Sigmoid colon (tissue), 7 donors: ENCODE results near the gene FRMD8. TPM values are rescaled to one million over a fixed set of nuclear protein-coding genes. Genes with fewer than 3 reads are reported as not detected.
"Not testable (repeated sequence)": the region's sequence is repeated elsewhere in the genome, so short reads cannot be mapped to it uniquely, and the experiment has no call there.

Experiments used
- DNase-seq: peaks from one replicate; pipeline ENCODE4 v3.0.0-alpha.2; 2019
- H3K27ac ChIP-seq, 4 donors: fragments of 200-600 bp; sonication (generic); one replicate each; pipeline ENCODE4 v1.5.1; 2016 to 2019; ENCODE audit warnings: mild to moderate bottlenecking in 1 of 4
- H3K27me3 ChIP-seq, 3 donors: fragments of 200-600 bp; sonication (generic); one replicate each; pipeline ENCODE4 v1.5.1; 2019; ENCODE audit warnings: mild to moderate bottlenecking in 1 of 3
- H3K36me3 ChIP-seq, 4 donors: fragments of 200-600 bp; sonication (generic); one replicate each; pipeline ENCODE4 v1.5.1; 2016 to 2019
- H3K4me1 ChIP-seq, 4 donors: fragments of 200-600 bp; sonication (generic); one replicate each; pipeline ENCODE4 v1.5.1; 2017 to 2019
- H3K4me3 ChIP-seq, 4 donors: fragments of 200-600 bp; sonication (generic); one replicate each; pipeline ENCODE4 v1.5.1; 2017 to 2019; ENCODE audit warnings: mild to moderate bottlenecking in 2 of 4, moderate library complexity in 1 of 4
- H3K9me3 ChIP-seq, 4 donors: fragments of 200-600 bp in 3 of 4; sonication (generic) in 3 of 4; one replicate each; pipeline versions ENCODE4 v1.5.1 to v1.6.1; 2013 to 2019
- EP300 ChIP-seq, 4 donors: sonication (generic); formaldehyde crosslinking; IDR thresholded peaks; one replicate each; pipeline ENCODE4 v1.6.1; 2017; ENCODE audit warnings: antibody characterized with exemption in 4 of 4
- POLR2A ChIP-seq, 2 donors: fragments of 450-650 bp; IDR thresholded peaks; one replicate each; pipeline ENCODE4 v1.6.1; 2016; ENCODE audit warnings: antibody characterized with exemption in 2 of 2, mild to moderate bottlenecking in 2 of 2, moderate library complexity in 2 of 2
- POLR2AphosphoS5 ChIP-seq, 4 donors: sonication (generic); formaldehyde crosslinking; IDR thresholded peaks; one replicate each; pipeline ENCODE4 v1.6.1; 2017; ENCODE audit warnings: antibody characterized with exemption in 4 of 4
- WGBS, 2 donors: extraction: QIAGEN DNeasy Blood & Tissue Kit; methylation state at CpG; one replicate each; pipeline ENCODE4 v1.1.7; 2013; 5-methylcytosine and 5-hydroxymethylcytosine counted together
- intact Hi-C: fragments of 100-400 bp; cut with DNase I; formaldehyde crosslinking; loops from one replicate; pipeline ENCODE4 v1.15.1; 2023
- polyA plus RNA-seq, 3 donors: library from polyadenylated mRNA; stranded (reverse); fragments of 200-250 nt; gene quantifications; one replicate each; pipeline ENCODE4 v1.2.3, GENCODE V29; 2013
- total RNA-seq, 4 donors: library from RNA; depleted of rRNA; stranded (reverse); fragments of >200 nt; gene quantifications; one replicate each; pipeline ENCODE4 v1.1.0, GENCODE V29; 2016
- TF ChIP-seq, protein P1 (sequence below), 4 experiments: fragments of 450-650 bp in 3 of 4; fragments of 200-600 bp in 1 of 4; IDR thresholded peaks; one replicate each; pipeline ENCODE4 v1.5.1; 2016 to 2019; ENCODE audit warnings: antibody characterized with exemption in 4 of 4, mild to moderate bottlenecking in 3 of 4, moderate library complexity in 2 of 4
- donor health status: healthy with polysubstance abuse.
- donor health status: Bipolar disorder and iron deficiency.
- donor health status: healthy.

The FRMD8 gene
- total and polyA plus RNA-seq, 7 donors = 10.7 to 29.0 (median 21.6) TPM

DNA sequence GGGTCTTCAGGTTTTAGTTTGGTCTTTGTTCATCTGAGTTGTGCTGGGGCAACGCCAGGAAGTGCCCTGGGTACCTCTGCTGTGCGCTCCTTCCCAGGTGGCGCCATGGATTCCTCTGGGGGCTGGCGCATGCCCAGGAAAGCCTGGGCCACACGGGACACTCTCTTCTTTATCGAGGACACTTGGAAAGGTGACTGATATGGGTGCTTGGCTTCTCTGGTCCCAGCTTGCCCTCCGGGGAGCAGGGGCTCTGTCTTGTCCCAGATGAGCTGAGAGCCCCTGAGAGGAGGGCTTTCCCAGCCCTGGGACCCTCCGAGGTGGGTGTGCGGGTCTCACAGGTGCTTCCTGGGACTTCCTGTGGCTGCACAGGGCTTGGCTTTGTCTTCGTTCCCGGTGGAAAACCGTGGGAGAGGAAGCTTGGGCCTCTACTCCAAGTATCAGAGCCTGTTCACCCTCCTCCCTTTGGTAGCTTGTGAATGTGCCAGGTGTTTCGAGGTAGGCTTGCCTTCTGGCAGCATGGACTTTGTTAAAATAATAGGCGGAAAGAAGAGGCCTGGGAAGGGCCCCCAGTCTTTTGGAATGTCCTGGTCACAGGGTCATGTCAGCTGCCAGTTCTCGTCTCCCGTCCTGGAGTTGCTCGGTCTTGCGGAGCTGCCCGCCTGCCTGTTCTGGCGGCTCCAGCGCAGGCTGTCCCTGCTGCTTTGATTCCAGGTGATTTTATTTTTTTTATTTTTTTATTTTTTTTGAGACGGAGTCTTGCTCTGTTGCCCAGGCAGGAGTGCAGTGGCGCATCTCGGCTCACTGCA is 26.0 kb downstream of the FRMD8 start:
- peak; percentile 62 for DNase-seq
- Histone ChIP-seq H3K4me3 (no peak overlapping the region), H3K27me3 (no peaks in the 10 kb centered on the region), H3K27ac (peak overlapping the region in 1 of 4 donors; percentile 13), H3K36me3 (peaks cover 0 to 47% (median 17%) of the 10 kb centered on the region in 4 donors), H3K9me3 (no peaks in the 10 kb centered on the region), H3K4me1 (peaks cover 0 to 19% (median 18%) of the 10 kb centered on the region in 4 donors)
- 88 to 90% methylated on average over 24 of the region's 24 CpGs for WGBS, 2 donors
- TF ChIP-seq EP300 (IDR thresholded peaks at IDR 0.05) (no peak), POLR2AphosphoS5 (IDR thresholded peaks at IDR 0.05) (no peak), POLR2A (IDR thresholded peaks at IDR 0.05) (no peak)
- TF ChIP-seq, protein P1, sequence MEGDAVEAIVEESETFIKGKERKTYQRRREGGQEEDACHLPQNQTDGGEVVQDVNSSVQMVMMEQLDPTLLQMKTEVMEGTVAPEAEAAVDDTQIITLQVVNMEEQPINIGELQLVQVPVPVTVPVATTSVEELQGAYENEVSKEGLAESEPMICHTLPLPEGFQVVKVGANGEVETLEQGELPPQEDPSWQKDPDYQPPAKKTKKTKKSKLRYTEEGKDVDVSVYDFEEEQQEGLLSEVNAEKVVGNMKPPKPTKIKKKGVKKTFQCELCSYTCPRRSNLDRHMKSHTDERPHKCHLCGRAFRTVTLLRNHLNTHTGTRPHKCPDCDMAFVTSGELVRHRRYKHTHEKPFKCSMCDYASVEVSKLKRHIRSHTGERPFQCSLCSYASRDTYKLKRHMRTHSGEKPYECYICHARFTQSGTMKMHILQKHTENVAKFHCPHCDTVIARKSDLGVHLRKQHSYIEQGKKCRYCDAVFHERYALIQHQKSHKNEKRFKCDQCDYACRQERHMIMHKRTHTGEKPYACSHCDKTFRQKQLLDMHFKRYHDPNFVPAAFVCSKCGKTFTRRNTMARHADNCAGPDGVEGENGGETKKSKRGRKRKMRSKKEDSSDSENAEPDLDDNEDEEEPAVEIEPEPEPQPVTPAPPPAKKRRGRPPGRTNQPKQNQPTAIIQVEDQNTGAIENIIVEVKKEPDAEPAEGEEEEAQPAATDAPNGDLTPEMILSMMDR (IDR thresholded peaks at IDR 0.05) = no peak
- intact Hi-C loops = no loop called here

DNA sequence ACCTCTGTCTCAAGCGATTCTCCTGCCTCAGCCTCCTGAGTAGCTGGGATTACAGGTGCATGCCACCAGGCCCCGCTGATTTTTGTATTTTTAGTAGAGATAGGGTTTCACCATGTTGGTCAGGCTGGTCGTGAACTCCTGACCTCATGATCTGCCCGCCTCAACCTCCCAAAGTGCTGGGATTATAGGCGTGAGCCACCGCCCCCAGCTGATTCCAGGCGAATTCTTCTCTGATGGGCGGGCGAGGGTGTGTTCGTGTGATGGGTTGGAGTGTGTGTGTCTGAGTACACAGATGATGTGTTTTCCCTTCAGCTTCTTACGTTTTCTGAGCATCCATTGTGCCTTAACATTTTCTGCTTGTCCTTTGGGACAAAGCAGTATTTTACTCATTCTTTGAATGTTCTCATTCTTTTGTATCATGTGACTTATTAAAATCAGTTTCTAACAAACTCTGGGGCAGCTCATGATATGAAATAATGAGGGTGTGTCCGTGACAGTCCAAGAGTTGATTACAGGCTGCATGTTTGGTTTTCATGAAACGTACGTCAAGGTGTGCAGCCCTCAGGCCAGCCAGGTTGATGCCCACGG is 26.7 kb downstream of the FRMD8 start:
- H3K9me3 ChIP-seq, H3K27me3 ChIP-seq, intact Hi-C loops, H3K4me3 ChIP-seq: not testable (repeated sequence)
- peak overlapping the region in 1 of 4 donors; percentile 22 for H3K27ac ChIP-seq
- H3K36me3 ChIP-seq = peaks cover 0 to 40% (median 16%) of the 10 kb centered on the region in 4 donors
- H3K4me1 ChIP-seq = peaks cover 0 to 26% (median 25%) of the 10 kb centered on the region in 4 donors
- DNase-seq = peak; percentile 51
- WGBS, 2 donors = 73 to 87% methylated on average over 15 of the region's 15 CpGs

DNA sequence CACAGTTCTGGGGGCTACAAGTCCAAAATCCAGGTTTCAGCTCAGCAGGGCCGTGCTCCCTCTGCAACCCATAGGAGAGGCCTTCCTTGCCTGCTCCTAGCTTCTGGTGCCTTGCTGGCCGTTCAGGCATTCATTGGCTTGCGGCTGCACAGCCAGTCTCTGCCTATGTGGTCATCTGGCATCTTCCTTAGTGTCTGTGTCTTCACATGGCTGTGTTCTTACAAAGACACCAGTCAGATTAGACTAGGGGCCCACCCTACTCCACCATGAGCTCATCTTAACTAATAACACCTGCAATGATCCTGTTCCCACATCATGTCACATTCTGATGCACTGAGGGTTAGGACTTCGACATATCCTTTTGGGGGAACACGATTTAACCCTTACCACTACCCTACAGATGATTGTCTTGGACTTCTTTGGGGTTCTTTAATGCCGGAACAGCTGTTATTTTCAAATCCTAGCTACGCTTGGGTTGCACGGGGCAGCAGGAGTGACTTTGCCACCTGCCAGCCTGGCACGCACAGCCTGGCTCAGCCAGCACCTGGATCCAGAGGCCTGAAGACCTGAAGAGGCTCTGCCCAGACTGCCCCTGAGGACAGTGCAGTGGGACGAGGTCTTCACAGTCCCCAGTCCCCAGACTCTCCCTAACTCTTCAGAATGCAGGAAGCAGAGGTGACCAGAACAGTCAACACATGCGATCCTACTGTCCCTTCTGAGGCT is 28.5 kb downstream of the FRMD8 start:
- peaks cover 0 to 43% (median 42%) of the 10 kb centered on the region in 4 donors for H3K4me1 ChIP-seq
- 85 to 89% methylated on average over 11 of the region's 11 CpGs for WGBS, 2 donors
- intact Hi-C loops = no loop called here
- H3K4me3 ChIP-seq = no peak overlapping the region
- no peaks in the 10 kb centered on the region for H3K9me3 ChIP-seq
- DNase-seq = peak; percentile 62
- H3K27me3 ChIP-seq = no peaks in the 10 kb centered on the region
- H3K27ac ChIP-seq = no peak overlapping the region
- TF ChIP-seq EP300 (IDR thresholded peaks at IDR 0.05) = no peak
- TF ChIP-seq POLR2A (IDR thresholded peaks at IDR 0.05) = no peak
- peaks cover 0 to 24% (median 11%) of the 10 kb centered on the region in 4 donors for H3K36me3 ChIP-seq

DNA sequence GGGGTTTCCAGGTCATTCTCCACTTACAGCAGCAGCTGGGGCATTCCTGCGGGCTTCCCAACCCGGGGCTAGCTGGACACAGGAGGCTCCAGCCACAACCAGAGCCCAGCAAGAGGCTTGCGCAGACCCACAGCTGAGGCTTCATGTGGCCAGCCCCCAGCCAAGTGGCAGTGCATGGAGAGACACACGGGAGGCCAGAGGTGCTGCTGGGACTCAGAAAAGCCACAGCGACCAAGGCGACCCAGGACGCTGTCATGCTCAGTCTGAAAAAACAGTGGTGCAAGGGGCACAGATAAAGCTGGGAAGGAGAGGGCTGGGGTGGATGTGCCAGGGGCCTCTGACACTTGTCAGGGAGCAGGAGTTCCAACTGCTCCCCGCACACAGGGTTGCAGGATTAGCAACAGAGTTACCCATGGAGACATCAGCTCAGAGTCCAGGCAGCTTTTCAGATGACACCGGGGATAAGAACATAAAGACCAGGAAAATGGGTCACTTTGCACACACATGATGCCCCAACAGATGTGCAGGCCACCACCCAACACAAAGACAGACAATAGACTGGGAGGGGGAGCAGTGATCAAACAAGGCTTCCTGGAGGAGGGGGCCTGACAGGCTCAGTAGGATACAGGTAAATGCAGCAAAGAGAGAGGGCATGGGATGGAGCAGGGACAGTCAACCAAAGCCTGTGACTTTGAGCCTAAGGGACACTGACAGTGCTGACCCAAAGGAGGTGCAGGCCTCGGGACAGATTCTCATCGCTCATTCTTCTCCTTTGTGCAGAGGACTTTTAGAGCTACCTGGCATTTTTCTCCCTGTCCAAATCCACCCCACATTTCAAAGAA is 29.3 kb downstream of the FRMD8 start:
- peak; percentile 71 for DNase-seq
- peak overlapping the region; percentile 97 to 100 (median 100) for H3K27ac ChIP-seq
- peak overlapping the region; percentile 12 to 88 (median 52) for H3K4me3 ChIP-seq
- H3K27me3 ChIP-seq = no peaks in the 10 kb centered on the region
- H3K36me3 ChIP-seq = peaks cover 0 to 19% (median 10%) of the 10 kb centered on the region in 4 donors
- no peaks in the 10 kb centered on the region for H3K9me3 ChIP-seq
- WGBS, 2 donors = 67 to 73% methylated on average over 11 of the region's 11 CpGs
- intact Hi-C loops = loop anchor here (1.0 kb wide), 2 partner anchors 54 to 95 kb away; no protein-coding TSS in a partner anchor
- H3K4me1 ChIP-seq = peaks cover 0 to 51% (median 50%) of the 10 kb centered on the region in 4 donors
- TF ChIP-seq, protein P1 (IDR thresholded peaks at IDR 0.05) = no peak
- TF ChIP-seq EP300 (IDR thresholded peaks at IDR 0.05) = no peak
- no peak for TF ChIP-seq POLR2A (IDR thresholded peaks at IDR 0.05)
- no peak for TF ChIP-seq POLR2AphosphoS5 (IDR thresholded peaks at IDR 0.05)

DNA sequence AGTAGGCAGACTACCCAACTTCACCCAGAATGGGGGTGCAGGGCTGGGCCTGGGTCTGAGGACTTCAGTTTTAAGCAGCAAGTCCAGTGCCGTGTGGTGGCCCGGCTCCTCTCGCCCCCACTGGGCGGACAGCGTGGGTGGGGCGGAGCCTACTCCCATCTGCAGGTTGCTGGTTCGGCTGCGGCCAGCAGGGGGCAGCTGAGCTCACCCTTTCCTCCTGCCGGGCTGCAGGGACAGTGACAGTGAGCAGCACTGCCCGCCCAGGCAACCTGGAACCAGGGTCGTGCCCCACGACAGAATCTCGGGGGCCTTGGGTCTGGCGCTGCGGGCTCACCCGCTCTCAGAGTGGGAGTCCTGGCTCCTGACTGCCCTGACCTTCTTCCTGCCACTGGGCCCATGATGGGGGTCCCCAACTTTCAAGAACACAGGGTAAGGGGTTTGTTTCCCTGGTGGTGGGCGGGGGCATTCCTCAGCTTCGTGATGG is 29.9 kb downstream of the FRMD8 start:
- 3 to 4% methylated on average over 18 of the region's 18 CpGs for WGBS, 2 donors
- TF ChIP-seq EP300 (IDR thresholded peaks at IDR 0.05) (no peak), POLR2A (IDR thresholded peaks at IDR 0.05) (no peak), POLR2AphosphoS5 (IDR thresholded peaks at IDR 0.05) (peak; percentile 72 to 87 (median 79))
- TF ChIP-seq, protein P1 (IDR thresholded peaks at IDR 0.05) = peak in 3 of 4 experiments; percentile 98 to 100 (median 99)
- intact Hi-C loops = loop anchor here (1.0 kb wide), 2 partner anchors 53 to 94 kb away; no protein-coding TSS in a partner anchor
- Histone ChIP-seq H3K4me3 (peak overlapping the region; percentile 12 to 88 (median 52)), H3K4me1 (peaks cover 0 to 57% (median 56%) of the 10 kb centered on the region in 4 donors), H3K36me3 (peaks cover 0 to 13% (median 7%) of the 10 kb centered on the region in 4 donors), H3K9me3 (no peaks in the 10 kb centered on the region), H3K27ac (peak overlapping the region; percentile 97 to 100 (median 100)), H3K27me3 (no peaks in the 10 kb centered on the region)
- DNase-seq = peak; percentile 97
